SK-N-SH treated with all-trans-retinoic acid at 6 μM for 48 hours (cell line): Measurements from ENCODE around the gene AFTPH.

ENCODE experiments used
- BACH2 ChIP-seq: fragments of 250-450 bp; sonication (Bioruptor Pico); IDR thresholded peaks from 2 replicates; pipeline ENCODE4 v1.9.0; 2021; ENCODE audit warnings: mild to moderate bottlenecking, borderline replicate concordance
- CSDC2 ChIP-seq: fragments of 250-450 bp; sonication (Bioruptor Pico); IDR thresholded peaks from 2 replicates; pipeline ENCODE4 v1.5.0; 2020; ENCODE audit warnings: mild to moderate bottlenecking, moderate library complexity
- ESRRG ChIP-seq: fragments of 250-450 bp; sonication (Bioruptor Pico); IDR thresholded peaks from 2 replicates; pipeline ENCODE4 v1.6.1; 2021; ENCODE audit warnings: mild to moderate bottlenecking
- OSR1 ChIP-seq: fragments of 250-450 bp; sonication (Bioruptor Pico); IDR thresholded peaks from 2 replicates; pipeline ENCODE4 v1.8.0; 2022; ENCODE audit warnings: moderate library complexity, mild to moderate bottlenecking, inconsistent platforms
- PPARA ChIP-seq: fragments of 250-450 bp; sonication (Bioruptor Pico); IDR thresholded peaks from 2 replicates; pipeline ENCODE4 v1.5.0; 2020; ENCODE audit warnings: mild to moderate bottlenecking, borderline replicate concordance
- TSHZ2 ChIP-seq: fragments of 250-450 bp; sonication (Bioruptor Pico); IDR thresholded peaks from 2 replicates; pipeline ENCODE4 v1.5.0; 2020; ENCODE audit warnings: mild to moderate bottlenecking, moderate library complexity
- ZC3H10 ChIP-seq: fragments of 250-450 bp; sonication (Bioruptor Pico); IDR thresholded peaks from 2 replicates; pipeline ENCODE4 v1.5.1; 2021; ENCODE audit warnings: mild to moderate bottlenecking, moderate library complexity
- ZFP3 ChIP-seq: fragments of 250-450 bp; sonication (Bioruptor Pico); IDR thresholded peaks from 2 replicates; pipeline ENCODE4 v1.5.0; 2020; ENCODE audit warnings: mild to moderate bottlenecking, moderate library complexity
- ZFP30 ChIP-seq: fragments of 450-650 bp; formaldehyde crosslinking; IDR thresholded peaks from 2 replicates; pipeline ENCODE4 v1.5.0; 2022; ENCODE audit warnings: mild to moderate bottlenecking, moderate library complexity
- ZNF8 ChIP-seq: fragments of 450-650 bp; formaldehyde crosslinking; IDR thresholded peaks from 2 replicates; pipeline ENCODE4 v1.5.0; 2020; ENCODE audit warnings: mild to moderate bottlenecking, moderate library complexity
- TF ChIP-seq, protein P1 (sequence below): fragments of 250-450 bp; sonication (Bioruptor Pico); IDR thresholded peaks from 2 replicates; pipeline ENCODE4 v1.8.0; 2020; ENCODE audit warnings: mild to moderate bottlenecking, moderate library complexity, borderline replicate concordance

- no peak for TF ChIP-seq ESRRG (CRISPR knock-in tag)
- TF ChIP-seq CSDC2 (CRISPR knock-in tag) = no peak
- TF ChIP-seq, protein P1, sequence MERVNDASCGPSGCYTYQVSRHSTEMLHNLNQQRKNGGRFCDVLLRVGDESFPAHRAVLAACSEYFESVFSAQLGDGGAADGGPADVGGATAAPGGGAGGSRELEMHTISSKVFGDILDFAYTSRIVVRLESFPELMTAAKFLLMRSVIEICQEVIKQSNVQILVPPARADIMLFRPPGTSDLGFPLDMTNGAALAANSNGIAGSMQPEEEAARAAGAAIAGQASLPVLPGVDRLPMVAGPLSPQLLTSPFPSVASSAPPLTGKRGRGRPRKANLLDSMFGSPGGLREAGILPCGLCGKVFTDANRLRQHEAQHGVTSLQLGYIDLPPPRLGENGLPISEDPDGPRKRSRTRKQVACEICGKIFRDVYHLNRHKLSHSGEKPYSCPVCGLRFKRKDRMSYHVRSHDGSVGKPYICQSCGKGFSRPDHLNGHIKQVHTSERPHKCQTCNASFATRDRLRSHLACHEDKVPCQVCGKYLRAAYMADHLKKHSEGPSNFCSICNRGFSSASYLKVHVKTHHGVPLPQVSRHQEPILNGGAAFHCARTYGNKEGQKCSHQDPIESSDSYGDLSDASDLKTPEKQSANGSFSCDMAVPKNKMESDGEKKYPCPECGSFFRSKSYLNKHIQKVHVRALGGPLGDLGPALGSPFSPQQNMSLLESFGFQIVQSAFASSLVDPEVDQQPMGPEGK (CRISPR knock-in tag) = no peak
- no peak for TF ChIP-seq OSR1 (CRISPR knock-in tag)
- TF ChIP-seq ZFP3 (CRISPR knock-in tag) = no peak
- TF ChIP-seq ZFP30 = no peak
- TF ChIP-seq PPARA (CRISPR knock-in tag) = no peak
- TF ChIP-seq ZNF8 = no peak
- no peak for TF ChIP-seq ZC3H10 (CRISPR knock-in tag)
- TF ChIP-seq BACH2 (CRISPR knock-in tag) = no peak
- TF ChIP-seq TSHZ2 (CRISPR knock-in tag) = no peak
Observed at GRCh38 chr2:64630752-64631151, 106.6 kb downstream of the AFTPH start.
